Kidney tubule cell (primary cell): ENCODE data around the gene LRRC10.

Experiments used
- DNase-seq: peaks from one replicate; pipeline ENCODE4 v3.0.0-alpha.2; 2018; ENCODE audit warnings: low spot score

The LRRC10 gene

DNA sequence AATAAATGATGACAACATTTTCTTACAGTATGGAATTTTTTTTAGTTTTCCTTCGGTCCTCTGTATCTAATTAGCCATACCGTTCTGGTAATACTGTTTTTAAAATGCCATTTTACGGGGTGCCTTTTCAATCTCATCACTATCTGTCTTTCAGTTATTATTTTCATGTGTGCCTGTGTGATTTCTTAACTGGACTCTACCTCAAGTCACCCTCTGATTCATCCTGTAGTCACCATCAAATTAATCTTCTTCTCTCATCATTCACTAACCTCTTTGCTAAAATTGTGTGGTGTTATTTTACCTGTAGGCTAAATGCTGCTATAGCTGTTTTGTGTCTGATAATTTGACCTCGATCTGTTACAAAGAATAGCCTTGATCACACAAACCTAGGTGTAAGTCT, 41.5 kb downstream of the LRRC10 start:
- DNase-seq: peak; percentile 37

DNA sequence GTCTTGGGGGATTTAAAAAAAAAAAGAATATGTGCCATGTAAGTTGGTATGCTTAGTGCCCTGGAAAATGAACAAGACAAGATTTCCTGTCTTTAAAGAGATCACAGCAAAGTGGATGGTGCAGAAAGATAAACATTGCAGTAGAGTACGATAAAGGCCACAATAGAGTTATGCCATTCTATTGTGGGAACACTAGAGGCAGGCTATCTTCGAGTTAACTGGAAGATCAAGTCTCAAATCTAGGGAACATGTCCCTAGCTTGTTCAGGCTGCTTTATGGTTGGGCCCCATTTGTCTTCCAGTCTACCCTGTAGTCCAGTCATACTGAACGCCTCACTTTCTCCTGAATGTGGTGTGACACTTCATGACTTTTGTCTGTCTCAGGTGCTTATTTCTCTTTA, 44.1 kb downstream of the LRRC10 start:
- DNase-seq: no peak

DNA sequence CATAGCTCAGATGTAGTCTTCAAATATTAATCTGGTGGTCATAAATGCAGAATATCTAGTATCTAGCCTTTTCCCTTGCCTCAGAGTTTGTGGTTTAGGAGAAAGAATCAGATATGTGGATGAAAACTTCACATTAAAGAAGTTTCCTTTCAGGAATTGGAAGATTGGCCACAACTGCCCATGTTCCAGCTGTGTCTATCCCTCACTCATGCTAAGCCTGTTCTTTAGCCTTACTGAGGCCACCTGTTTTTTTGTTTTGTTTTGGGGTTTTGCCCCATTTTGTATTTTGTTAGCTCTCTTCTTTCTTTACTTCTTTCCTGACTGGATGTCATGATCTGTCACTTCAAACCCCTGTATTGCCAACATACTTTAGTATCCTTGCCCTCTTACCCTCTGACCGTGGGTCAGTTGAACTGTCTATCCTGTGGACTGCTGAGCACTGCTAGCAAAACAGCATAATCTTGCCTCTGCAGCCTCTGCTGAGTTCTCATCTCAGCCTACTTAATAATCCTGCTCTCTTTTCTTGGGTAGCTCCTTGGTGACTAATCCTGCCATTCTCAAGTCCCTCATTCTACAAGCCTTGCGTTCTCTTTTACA, 47.4 kb downstream of the LRRC10 start:
- no peak for DNase-seq
